Measurements from ENCODE around the gene RFTN1. TPM values are rescaled to one million over a fixed set of nuclear protein-coding genes. Genes with fewer than 3 reads are reported as not detected.

Gene RFTN1
- total and polyA plus RNA-seq, 2 donors (not counting 3 experiments of a cell fraction or from before 2014, with no cell fraction given), result 40.3 to 43.3 TPM

GRCh38 chr3:16429086-16429485 lies 84.4 kb downstream of the RFTN1 start:
- Histone ChIP-seq H3K9me1 (replicated peaks; ENCODE audit: control insufficient read depth, extremely low read depth, insufficient read depth, low read length) (no peaks in the 10 kb centered on the region), H3K27me3 (ENCODE audit: control insufficient read depth in 2 of 2, insufficient read depth in 2 of 2, low read length in 2 of 2) (no peaks in the 10 kb centered on the region), H4K20me1 (replicated peaks; ENCODE audit: control insufficient read depth, extremely low read depth, insufficient read depth, low read length) (no peaks in the 10 kb centered on the region), H3K36me3 (ENCODE audit: control insufficient read depth in 2 of 2, extremely low read depth in 1 of 2, insufficient read depth in 2 of 2, low read length in 2 of 2) (peaks cover 0 to 4% of the 10 kb centered on the region in 2 experiments), H3K4me1 (ENCODE audit: control insufficient read depth, extremely low read depth, insufficient read depth, low read length) (no peaks in the 10 kb centered on the region), H3K27ac (ENCODE audit: insufficient read depth, low read depth, low read length) (no peak overlapping the region), H3K9me3 (replicated peaks; ENCODE audit: control insufficient read depth, insufficient read depth, low read length) (no peaks in the 10 kb centered on the region), H3K79me2 (ENCODE audit: control insufficient read depth, insufficient read depth, low read length) (peaks cover 1% of the 10 kb centered on the region), H3K4me3 (replicated peaks in 1 of 3; ENCODE audit: insufficient read depth in 1 of 3, low read depth in 1 of 3, low read length in 3 of 3) (no peak overlapping the region), H3K9ac (replicated peaks; ENCODE audit: extremely low read depth, insufficient read depth, low read length) (no peak overlapping the region), H2AFZ (ENCODE audit: low read depth, low read length) (no peak overlapping the region), H3K4me2 (ENCODE audit: insufficient read depth, low read length) (no peak overlapping the region)
- intact Hi-C loops (cut with micrococcal nuclease), result no loop called here
- ChIA-PET POLR2A (no interaction called here), CTCF (interaction anchor here (1.0 kb wide), 1 partner anchor 15 kb away, joined by 3 read pairs; no protein-coding TSS in a partner anchor)
- no TSS peak for BruUV-seq (replicated peaks)
- TF ChIP-seq MYC (IDR thresholded peaks at IDR 0.05; ENCODE audit: low read depth, low read length) (no peak), MAX (IDR thresholded peaks at IDR 0.05; ENCODE audit: insufficient read depth, insufficient read length) (no peak), GATA2 (IDR thresholded peaks at IDR 0.05; ENCODE audit: insufficient read depth, insufficient read length, low read depth, low read length) (no peak), POLR2A (IDR thresholded peaks at IDR 0.05; ENCODE audit: low read depth, low read length) (no peak), EZH2 (IDR thresholded peaks at IDR 0.05; ENCODE audit: borderline replicate concordance, low read depth, low read length, severe bottlenecking) (no peak), POLR2AphosphoS5 (IDR thresholded peaks at IDR 0.05; ENCODE audit: insufficient read depth, low read depth, low read length) (no peak), CTCF (IDR thresholded peaks at IDR 0.05; ENCODE audit: extremely low read depth in 1 of 2, insufficient read depth in 1 of 2, low read depth in 1 of 2, low read length in 2 of 2) (no peak)
- FAIRE-seq (no peak), DNase-seq (ENCODE audit: low read depth, low spot score) (no peak)
- dilution Hi-C loops (cut with MboI; ENCODE audit: extremely low pct_ligation_motif_present, low sequenced_read_pairs), result no loop called here
